Bronchial epithelial cell (primary cell): ENCODE measurements around the gene HESX1. TPM values are rescaled to one million over a fixed set of nuclear protein-coding genes. Genes with fewer than 3 reads are reported as not detected.

Experiments
- DNase-seq: peaks from one replicate; pipeline ENCODE4 v3.0.0-alpha.2; 2010; ENCODE audit warnings: low read depth
- FAIRE-seq: peaks from 2 replicates; lab custom pipeline; 2011; peaks lifted over from hg19 to GRCh38; lab: Jason Lieb, UNC
- H3K27me3 ChIP-seq: 2 replicates; pipeline ENCODE4 v1.5.1; 2011; ENCODE audit warnings: low read length; ENCODE audit not compliant: control insufficient read depth, insufficient read depth
- H3K36me3 ChIP-seq: 2 replicates; pipeline ENCODE4 v1.5.1; 2011; ENCODE audit warnings: low read length; ENCODE audit not compliant: control insufficient read depth, insufficient read depth
- H3K4me3 ChIP-seq: 2 replicates; pipeline ENCODE4 v1.5.1; 2011; ENCODE audit warnings: mild to moderate bottlenecking, low read depth, low read length, control low read depth
- CTCF ChIP-seq: IDR thresholded peaks from 2 replicates; pipeline ENCODE4 v1.5.1; 2011; ENCODE audit warnings: mild to moderate bottlenecking, moderate library complexity, low read length, control low read depth, inconsistent platforms; ENCODE audit not compliant: insufficient read depth, severe bottlenecking
- total RNA-seq: library from RNA; depleted of rRNA; stranded (reverse); fragments of >200 nt; gene quantifications from 2 replicates; pipeline ENCODE4 v1.2.1, GENCODE V29; 2014

Gene HESX1
- total RNA-seq, 1 donor from 2014 or later: 0.26 TPM

- H3K4me3 ChIP-seq: no peak overlapping the region
- FAIRE-seq: no peak
- no peaks in the 10 kb centered on the region for H3K36me3 ChIP-seq
- TF ChIP-seq CTCF: no peak
- no peaks in the 10 kb centered on the region for H3K27me3 ChIP-seq
- DNase-seq: no peak
Measured at GRCh38 chr3:57176045-57176444, 23.7 kb downstream of the HESX1 start.

GRCh38 chr3:57173687-57174086 lies 26.1 kb downstream of the HESX1 start:
- no peak for TF ChIP-seq CTCF
- no peak overlapping the region for H3K4me3 ChIP-seq
- DNase-seq (no peak), FAIRE-seq (no peak)
- no peaks in the 10 kb centered on the region for H3K27me3 ChIP-seq
- H3K36me3 ChIP-seq: no peaks in the 10 kb centered on the region

GRCh38 chr3:57170946-57171345 lies 28.8 kb downstream of the HESX1 start:
- DNase-seq (no peak), FAIRE-seq (no peak)
- no peak for TF ChIP-seq CTCF
- no peaks in the 10 kb centered on the region for H3K27me3 ChIP-seq
- no peak overlapping the region for H3K4me3 ChIP-seq
- no peaks in the 10 kb centered on the region for H3K36me3 ChIP-seq

GRCh38 chr3:57169872-57170623 lies 29.7 kb downstream of the HESX1 start:
- Histone ChIP-seq H3K36me3 (no peaks in the 10 kb centered on the region), H3K27me3 (no peaks in the 10 kb centered on the region), H3K4me3 (peak overlapping the region; percentile 41)
- peak; percentile 84 for TF ChIP-seq CTCF
- DNase-seq (peak; percentile 45), FAIRE-seq (no peak)

GRCh38 chr3:57169108-57169507 lies 30.7 kb downstream of the HESX1 start:
- H3K27me3 ChIP-seq: no peaks in the 10 kb centered on the region
- TF ChIP-seq CTCF: no peak
- FAIRE-seq (no peak), DNase-seq (no peak)
- no peak overlapping the region for H3K4me3 ChIP-seq
- no peaks in the 10 kb centered on the region for H3K36me3 ChIP-seq

GRCh38 chr3:57168151-57168550 lies 31.6 kb downstream of the HESX1 start:
- H3K4me3 ChIP-seq: no peak overlapping the region
- no peak for FAIRE-seq
- DNase-seq: no peak

More at GRCh38 chr3:57168151-57168550, 31.6 kb downstream of the HESX1 start:
- Histone ChIP-seq H3K27me3 (peaks cover under 1% of the 10 kb centered on the region), H3K36me3 (no peaks in the 10 kb centered on the region)
- no peak for TF ChIP-seq CTCF
